ENCODE data around the gene SLC8A2.

DNA sequence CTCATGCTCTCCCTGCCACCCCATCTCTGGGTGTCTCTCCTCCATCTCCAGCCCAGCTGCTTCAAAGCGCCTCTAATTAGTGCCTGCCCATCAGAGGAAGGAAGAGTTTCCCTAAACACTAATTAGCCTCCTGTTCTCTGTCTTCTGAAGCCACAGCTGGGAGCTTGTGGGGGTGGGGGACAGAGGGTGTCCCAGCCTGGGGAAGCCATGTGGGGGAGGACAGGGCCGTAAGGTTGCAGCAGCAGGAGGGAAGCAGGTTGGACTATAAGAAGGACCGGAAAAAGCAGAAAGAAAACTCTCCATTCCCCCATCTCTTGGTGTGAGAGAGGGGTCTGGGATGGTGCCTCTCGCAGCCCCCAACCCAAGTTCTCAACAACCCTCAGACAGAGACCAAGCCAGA lies 26.2 kb downstream of the SLC8A2 start:
- TF ChIP-seq CTCF (IDR thresholded peaks at IDR 0.05), result no peak
- no peak for TF ChIP-seq ZFX (IDR thresholded peaks at IDR 0.05; ENCODE audit: borderline replicate concordance)

Measured in 22Rv1 (cell line).